Right atrium auricular region (tissue), 2 donors: ENCODE measurements around the gene ARL11. TPM values are rescaled to one million over a fixed set of nuclear protein-coding genes. Genes with fewer than 3 reads are reported as not detected.
A peak's percentile ranks its signal among the peaks of the same experiment; 100 is the strongest.

Source experiments
- DNase-seq: peaks from one replicate; pipeline ENCODE4 v3.0.0-alpha.2; 2019; ENCODE audit warnings: low spot score
- H3K27ac ChIP-seq, 2 donors: fragments of 200-600 bp; sonication (generic); 1 replicate in 1 of 2; 2 replicates in 1 of 2; pipeline ENCODE4 v1.5.1; 2016 to 2019
- H3K27me3 ChIP-seq, 2 donors: fragments of 200-600 bp; sonication (generic); one replicate each; pipeline versions ENCODE4 v1.5.1 to v1.6.0; 2017 to 2019
- H3K36me3 ChIP-seq: fragments of 200-600 bp; sonication (generic); one replicate; pipeline ENCODE4 v1.5.1; 2016
- H3K4me1 ChIP-seq, 2 donors: fragments of 200-600 bp; sonication (generic); one replicate each; pipeline versions ENCODE4 v1.5.1 to v1.6.0; 2017 to 2019
- H3K4me3 ChIP-seq, 2 donors: fragments of 200-600 bp; sonication (generic); 1 replicate in 1 of 2; 2 replicates in 1 of 2; pipeline ENCODE4 v1.5.1; 2017 to 2019; ENCODE audit warnings: mild to moderate bottlenecking in 1 of 2, moderate library complexity in 1 of 2
- H3K9me3 ChIP-seq, 2 donors: fragments of 200-600 bp; sonication (generic); one replicate each; pipeline ENCODE4 v1.5.1; 2019
- total RNA-seq, 2 donors: library from RNA; depleted of rRNA; stranded (reverse); fragments of >200 nt; gene quantifications; one replicate each; pipeline ENCODE4 v1.1.0, GENCODE V29; 2016
- TF ChIP-seq, protein P1 (sequence below), 2 donors: fragments of 200-600 bp; sonication (generic); IDR thresholded peaks; one replicate each; pipeline ENCODE4 v1.5.1; 2019; ENCODE audit warnings: antibody characterized with exemption in 2 of 2

Gene ARL11
- total RNA-seq, 2 donors from 2014 or later: 0.19 to 0.63 TPM

- DNase-seq: no peak
- TF ChIP-seq, protein P1, sequence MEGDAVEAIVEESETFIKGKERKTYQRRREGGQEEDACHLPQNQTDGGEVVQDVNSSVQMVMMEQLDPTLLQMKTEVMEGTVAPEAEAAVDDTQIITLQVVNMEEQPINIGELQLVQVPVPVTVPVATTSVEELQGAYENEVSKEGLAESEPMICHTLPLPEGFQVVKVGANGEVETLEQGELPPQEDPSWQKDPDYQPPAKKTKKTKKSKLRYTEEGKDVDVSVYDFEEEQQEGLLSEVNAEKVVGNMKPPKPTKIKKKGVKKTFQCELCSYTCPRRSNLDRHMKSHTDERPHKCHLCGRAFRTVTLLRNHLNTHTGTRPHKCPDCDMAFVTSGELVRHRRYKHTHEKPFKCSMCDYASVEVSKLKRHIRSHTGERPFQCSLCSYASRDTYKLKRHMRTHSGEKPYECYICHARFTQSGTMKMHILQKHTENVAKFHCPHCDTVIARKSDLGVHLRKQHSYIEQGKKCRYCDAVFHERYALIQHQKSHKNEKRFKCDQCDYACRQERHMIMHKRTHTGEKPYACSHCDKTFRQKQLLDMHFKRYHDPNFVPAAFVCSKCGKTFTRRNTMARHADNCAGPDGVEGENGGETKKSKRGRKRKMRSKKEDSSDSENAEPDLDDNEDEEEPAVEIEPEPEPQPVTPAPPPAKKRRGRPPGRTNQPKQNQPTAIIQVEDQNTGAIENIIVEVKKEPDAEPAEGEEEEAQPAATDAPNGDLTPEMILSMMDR (IDR thresholded peaks at IDR 0.05): peak; percentile 48 to 84
- Histone ChIP-seq H3K4me3 (no peak overlapping the region), H3K36me3 (no peaks in the 10 kb centered on the region), H3K27me3 (no peaks in the 10 kb centered on the region), H3K27ac (no peak overlapping the region), H3K9me3 (no peaks in the 10 kb centered on the region), H3K4me1 (no peaks in the 10 kb centered on the region)
These were observed 41.5 kb downstream of the ARL11 start for GRCh38 chr13:49669735-49670309.

- H3K4me1 ChIP-seq: no peaks in the 10 kb centered on the region
- TF ChIP-seq, protein P1 (IDR thresholded peaks at IDR 0.05): no peak
- no peak overlapping the region for H3K4me3 ChIP-seq
- no peak for DNase-seq
- H3K27ac ChIP-seq: no peak overlapping the region
- H3K36me3 ChIP-seq: no peaks in the 10 kb centered on the region
- H3K9me3 ChIP-seq: no peaks in the 10 kb centered on the region
- H3K27me3 ChIP-seq: no peaks in the 10 kb centered on the region
These were observed 42.5 kb downstream of the ARL11 start for GRCh38 chr13:49670828-49671227.

- Histone ChIP-seq H3K27me3 (no peaks in the 10 kb centered on the region), H3K27ac (no peak overlapping the region), H3K4me1 (no peaks in the 10 kb centered on the region), H3K4me3 (no peak overlapping the region), H3K9me3 (no peaks in the 10 kb centered on the region), H3K36me3 (no peaks in the 10 kb centered on the region)
- DNase-seq: no peak
- TF ChIP-seq, protein P1 (IDR thresholded peaks at IDR 0.05): no peak
These were observed 48.4 kb downstream of the ARL11 start for GRCh38 chr13:49676581-49677298.

DNA sequence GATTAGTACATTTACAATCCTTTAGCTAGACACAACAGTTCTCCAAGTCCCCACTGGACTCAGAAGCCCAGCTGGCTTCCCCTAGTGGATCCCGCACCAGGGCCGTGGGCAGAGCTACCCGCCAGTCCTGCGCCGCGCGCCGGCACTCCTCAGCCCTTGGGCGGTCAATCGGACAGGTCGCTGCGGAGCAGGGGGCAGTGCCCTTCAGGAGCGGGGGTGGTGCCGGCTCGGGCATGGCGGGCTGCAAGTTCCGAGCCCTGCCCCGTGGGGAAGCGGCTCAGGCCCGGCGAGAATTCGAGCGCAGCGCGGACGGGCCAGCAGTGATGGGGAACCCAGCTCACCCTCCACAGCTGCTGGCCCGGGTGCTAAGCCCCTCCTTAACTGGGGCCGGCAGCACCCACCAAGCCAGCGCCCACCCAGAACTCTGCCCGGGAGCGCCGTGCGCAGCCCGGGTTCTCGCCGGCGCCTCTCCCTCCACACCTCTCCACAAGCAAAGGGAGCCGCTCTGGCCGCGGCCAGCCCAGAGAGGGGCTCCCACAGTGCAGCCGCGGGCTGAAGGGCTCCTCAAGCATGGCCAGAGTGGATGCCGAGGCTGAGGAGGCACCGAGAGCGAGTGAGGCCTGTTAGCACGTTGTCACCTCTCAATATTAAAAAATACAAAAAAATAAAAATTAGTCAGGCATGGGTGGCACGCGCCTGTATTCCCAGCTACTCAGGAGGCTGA, 50.0 kb downstream of the ARL11 start:
- Histone ChIP-seq H3K27ac (no peak overlapping the region), H3K4me1 (no peaks in the 10 kb centered on the region), H3K4me3 (no peak overlapping the region), H3K27me3 (no peaks in the 10 kb centered on the region), H3K9me3 (no peaks in the 10 kb centered on the region), H3K36me3 (no peaks in the 10 kb centered on the region)
- no peak for DNase-seq
- TF ChIP-seq, protein P1 (IDR thresholded peaks at IDR 0.05): no peak

- Histone ChIP-seq H3K27me3 (no peaks in the 10 kb centered on the region), H3K9me3 (no peaks in the 10 kb centered on the region), H3K4me1 (no peaks in the 10 kb centered on the region), H3K27ac (no peak overlapping the region), H3K4me3 (no peak overlapping the region), H3K36me3 (no peaks in the 10 kb centered on the region)
- no peak for DNase-seq
- TF ChIP-seq, protein P1 (IDR thresholded peaks at IDR 0.05): no peak
These were observed 50.9 kb downstream of the ARL11 start for GRCh38 chr13:49679246-49679645.
